Left lung (tissue), 10 donors: ENCODE results near the gene TBPL2. TPM values are rescaled to one million over a fixed set of nuclear protein-coding genes. Genes with fewer than 3 reads are reported as not detected.
"Not testable (repeated sequence)": the region's sequence is repeated elsewhere in the genome, so short reads cannot be mapped to it uniquely, and the experiment has no call there.

ENCODE experiments used
- ATAC-seq: fragments of 200-7000 bp; cut with Tn5 transposase; one replicate; pipeline ENCODE4 v1.9.1; 2020; ENCODE audit warnings: moderate library complexity
- DNase-seq, 4 donors: peaks; one replicate each; pipeline ENCODE4 v3.0.0-alpha.2; 2013 to 2020
- H3K27ac ChIP-seq, 2 donors: fragments of 200-600 bp; sonication (generic) in 1 of 2; one replicate each; pipeline versions ENCODE4 v1.5.0 to v1.8.0; 2020 to 2021
- H3K27me3 ChIP-seq, 2 donors: fragments of 200-600 bp; sonication (generic) in 1 of 2; one replicate each; pipeline versions ENCODE4 v1.5.0 to v1.8.0; 2020 to 2021
- H3K36me3 ChIP-seq, 2 donors: fragments of 200-600 bp; sonication (generic) in 1 of 2; one replicate each; pipeline versions ENCODE4 v1.5.0 to v1.8.0; 2020 to 2021
- H3K4me1 ChIP-seq, 2 donors: fragments of 200-600 bp; one replicate each; pipeline ENCODE4 v1.8.0; 2021
- H3K4me3 ChIP-seq, 2 donors: fragments of 200-600 bp; sonication (generic) in 1 of 2; one replicate each; pipeline versions ENCODE4 v1.5.0 to v1.8.0; 2020 to 2021; ENCODE audit warnings: mild to moderate bottlenecking in 1 of 2
- H3K9me3 ChIP-seq, 2 donors: fragments of 200-600 bp; sonication (generic) in 1 of 2; one replicate each; pipeline versions ENCODE4 v1.5.0 to v1.8.0; 2020 to 2021
- intact Hi-C, 2 donors: fragments of 100-400 bp; cut with DNase I; formaldehyde crosslinking; loops; one replicate each; pipeline versions ENCODE4 v1.11.2 to v1.14.2; 2022
- polyA plus RNA-seq, 6 donors: library from polyadenylated mRNA; unstranded; fragments of 120-200 nt; gene quantifications; one replicate each; pipeline ENCODE4 v1.2.1, GENCODE V29; 2013; ENCODE audit not compliant: insufficient read length in 6 of 6
- total RNA-seq, 2 donors: library from RNA; stranded (reverse); fragmentation: NEBNext Ultra II Directional; extraction: Animal tissue kit (Norgen Biotek cat#: 25700); gene quantifications; one replicate each; pipeline ENCODE4 v1.2.1, GENCODE V29; 2021
- TF ChIP-seq, protein P1 (sequence below), 2 donors: fragments of 200-600 bp; sonication (generic) in 1 of 2; IDR thresholded peaks; one replicate each; pipeline versions ENCODE4 v1.5.0 to v1.8.0; 2021; ENCODE audit warnings: antibody characterized with exemption in 2 of 2
- donor health status: DM: no; HTN: yes; CAD: no.
- donor health status: DM: no; HTN: no; CAD: no.

Gene TBPL2
- total and polyA plus RNA-seq, 8 donors = 0.07 to 0.22 (median 0.14) TPM; not detected in 4

GRCh38 chr14:55383541-55384140, 56.8 kb downstream of the TBPL2 start:
- ATAC-seq (no peak), DNase-seq (no peak)
- Histone ChIP-seq H3K9me3 (no peaks in the 10 kb centered on the region), H3K4me3 (no peak overlapping the region), H3K27me3 (no peaks in the 10 kb centered on the region), H3K4me1 (no peaks in the 10 kb centered on the region), H3K27ac (no peak overlapping the region), H3K36me3 (peaks cover 0 to 70% of the 10 kb centered on the region in 2 donors)
- intact Hi-C loops = no loop called here
- TF ChIP-seq, protein P1, sequence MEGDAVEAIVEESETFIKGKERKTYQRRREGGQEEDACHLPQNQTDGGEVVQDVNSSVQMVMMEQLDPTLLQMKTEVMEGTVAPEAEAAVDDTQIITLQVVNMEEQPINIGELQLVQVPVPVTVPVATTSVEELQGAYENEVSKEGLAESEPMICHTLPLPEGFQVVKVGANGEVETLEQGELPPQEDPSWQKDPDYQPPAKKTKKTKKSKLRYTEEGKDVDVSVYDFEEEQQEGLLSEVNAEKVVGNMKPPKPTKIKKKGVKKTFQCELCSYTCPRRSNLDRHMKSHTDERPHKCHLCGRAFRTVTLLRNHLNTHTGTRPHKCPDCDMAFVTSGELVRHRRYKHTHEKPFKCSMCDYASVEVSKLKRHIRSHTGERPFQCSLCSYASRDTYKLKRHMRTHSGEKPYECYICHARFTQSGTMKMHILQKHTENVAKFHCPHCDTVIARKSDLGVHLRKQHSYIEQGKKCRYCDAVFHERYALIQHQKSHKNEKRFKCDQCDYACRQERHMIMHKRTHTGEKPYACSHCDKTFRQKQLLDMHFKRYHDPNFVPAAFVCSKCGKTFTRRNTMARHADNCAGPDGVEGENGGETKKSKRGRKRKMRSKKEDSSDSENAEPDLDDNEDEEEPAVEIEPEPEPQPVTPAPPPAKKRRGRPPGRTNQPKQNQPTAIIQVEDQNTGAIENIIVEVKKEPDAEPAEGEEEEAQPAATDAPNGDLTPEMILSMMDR (IDR thresholded peaks at IDR 0.05) = no peak

GRCh38 chr14:55383056-55383466, 57.4 kb downstream of the TBPL2 start:
- DNase-seq = peak in 1 of 4 donors; percentile 23
- intact Hi-C loops, H3K27me3 ChIP-seq: not testable (repeated sequence)

DNA sequence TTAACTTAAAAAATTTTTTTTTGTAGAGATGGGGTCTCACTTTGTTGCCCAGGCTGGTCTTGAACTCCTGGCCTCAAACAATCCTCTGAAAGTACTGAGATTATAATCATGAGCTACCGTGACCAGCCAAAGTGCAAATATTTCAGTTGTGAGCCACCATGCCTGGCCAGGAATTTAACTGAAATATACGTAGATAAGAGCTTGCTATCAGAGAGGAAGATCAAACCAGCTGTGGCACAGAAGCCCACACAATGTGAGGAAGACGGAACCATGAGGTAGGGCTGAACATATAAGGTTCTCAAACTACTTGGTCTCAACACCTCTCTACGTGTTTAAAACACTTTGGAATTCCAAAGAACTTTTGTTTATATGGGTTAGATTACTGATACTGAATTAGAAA, 57.9 kb downstream of the TBPL2 start:
- ATAC-seq (no peak), DNase-seq (no peak)
- Histone ChIP-seq H3K27ac (no peak overlapping the region), H3K4me1 (no peaks in the 10 kb centered on the region), H3K9me3 (no peaks in the 10 kb centered on the region), H3K27me3 (no peaks in the 10 kb centered on the region), H3K36me3 (peaks cover 0 to 76% of the 10 kb centered on the region in 2 donors), H3K4me3 (no peak overlapping the region)
- intact Hi-C loops = no loop called here
- TF ChIP-seq, protein P1 (IDR thresholded peaks at IDR 0.05) = no peak

More at GRCh38 chr14:55383056-55383466, 57.4 kb downstream of the TBPL2 start:
- peak; percentile 49 for ATAC-seq
- H3K4me1 ChIP-seq, H3K9me3 ChIP-seq, H3K4me3 ChIP-seq, H3K27ac ChIP-seq: not testable (repeated sequence)
- H3K36me3 ChIP-seq = peaks cover 0 to 71% of the 10 kb centered on the region in 2 donors

DNA sequence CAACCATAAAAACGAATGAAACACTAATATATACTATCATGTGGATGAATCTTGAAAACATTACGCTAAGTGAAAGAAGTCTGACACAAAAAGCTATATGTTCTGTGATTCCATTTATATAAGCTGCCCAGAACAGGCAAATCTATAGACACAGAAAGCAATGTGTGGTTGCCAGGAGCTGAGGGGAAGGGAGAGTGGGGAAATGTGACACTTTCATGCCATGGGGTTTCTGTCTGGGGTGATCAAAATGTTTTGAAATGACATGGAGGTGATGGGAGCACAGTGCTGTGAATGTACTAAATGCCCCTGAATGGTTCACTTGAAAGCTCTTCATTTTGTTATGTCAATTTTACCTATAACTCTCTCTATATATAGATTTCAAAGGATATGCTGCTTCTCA, 58.9 kb downstream of the TBPL2 start:
- no peak overlapping the region for H3K27ac ChIP-seq
- intact Hi-C loops = no loop called here
- TF ChIP-seq, protein P1 (IDR thresholded peaks at IDR 0.05) = no peak
- DNase-seq (no peak), ATAC-seq (no peak)
- peaks cover 0 to 80% of the 10 kb centered on the region in 2 donors for H3K36me3 ChIP-seq
- no peaks in the 10 kb centered on the region for H3K4me1 ChIP-seq
- no peaks in the 10 kb centered on the region for H3K9me3 ChIP-seq
- H3K4me3 ChIP-seq = no peak overlapping the region
- no peaks in the 10 kb centered on the region for H3K27me3 ChIP-seq

DNA sequence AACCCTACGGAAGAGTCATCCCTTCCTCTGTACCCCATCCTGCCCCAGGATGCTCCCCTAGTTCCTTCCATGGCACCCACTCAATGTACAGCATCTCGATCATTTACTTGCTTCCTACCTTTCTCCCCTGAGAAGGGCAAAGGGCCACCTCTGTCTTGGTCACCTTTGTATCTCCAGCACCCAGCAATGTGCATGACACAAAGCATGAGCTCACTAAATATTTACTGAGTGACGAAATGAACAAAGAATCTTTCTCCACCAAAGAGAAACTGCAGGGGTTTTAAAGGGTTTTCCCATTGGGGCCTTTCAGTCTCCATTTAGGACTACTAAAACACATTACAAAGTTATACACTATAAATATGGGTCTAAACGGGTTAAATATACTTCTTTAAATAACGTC, 59.4 kb downstream of the TBPL2 start:
- ATAC-seq = no peak
- DNase-seq = no peak
- H3K27ac ChIP-seq = no peak overlapping the region

More for the DNA sequence above, 59.4 kb downstream of the TBPL2 start:
- no peak overlapping the region for H3K4me3 ChIP-seq
- H3K36me3 ChIP-seq = peaks cover 0 to 80% of the 10 kb centered on the region in 2 donors
- no peaks in the 10 kb centered on the region for H3K4me1 ChIP-seq
- no peaks in the 10 kb centered on the region for H3K9me3 ChIP-seq
- intact Hi-C loops = no loop called here
- TF ChIP-seq, protein P1 (IDR thresholded peaks at IDR 0.05) = no peak
- H3K27me3 ChIP-seq = no peaks in the 10 kb centered on the region
